DND-41 (cell line): Measurements from ENCODE around the gene CC2D1B.

Experiments
- ATAC-seq: fragments of 200-7000 bp; cut with Tn5 transposase; 3 replicates; pipeline ENCODE4 v1.9.1; 2021; ENCODE audit warnings: low read depth; ENCODE audit not compliant: insufficient read depth
- DNase-seq: peaks from one replicate; pipeline ENCODE4 v3.0.0-alpha.2; 2020
- H2AFZ ChIP-seq: 2 replicates; pipeline ENCODE4 v1.6.0; 2012; ENCODE audit warnings: low read depth, low read length
- H3K27ac ChIP-seq: 2 replicates; pipeline ENCODE4 v1.5.1; 2012; ENCODE audit warnings: low read length, inconsistent platforms
- H3K27me3 ChIP-seq: fragments of 200-600 bp; sonication (generic); 2 replicates; pipeline ENCODE4 v1.6.0; 2012; ENCODE audit warnings: low read length, mild to moderate bottlenecking, inconsistent platforms; ENCODE audit not compliant: insufficient read depth, poor library complexity
- H3K36me3 ChIP-seq: 2 replicates; pipeline ENCODE4 v1.5.1; 2012; ENCODE audit warnings: low read length, inconsistent platforms; ENCODE audit not compliant: insufficient read depth
- H3K4me1 ChIP-seq: 2 replicates; pipeline ENCODE4 v1.5.1; 2012; ENCODE audit warnings: mild to moderate bottlenecking, low read length; ENCODE audit not compliant: insufficient read depth
- H3K4me2 ChIP-seq: 2 replicates; pipeline ENCODE4 v1.6.0; 2012; ENCODE audit warnings: mild to moderate bottlenecking, moderate library complexity, low read length, inconsistent platforms; ENCODE audit not compliant: insufficient read depth
- H3K4me3 ChIP-seq, 2 experiments: fragments of 200-600 bp in 1 of 2; shearing (Covaris generic) in 1 of 2; 2 replicates each; pipeline ENCODE4 v1.5.1; 2012 to 2016; ENCODE audit warnings: inconsistent platforms in 2 of 2, low read length in 2 of 2, mild to moderate bottlenecking in 2 of 2, low read depth in 1 of 2, moderate library complexity in 1 of 2
- H3K79me2 ChIP-seq: 2 replicates; pipeline ENCODE4 v1.6.0; 2012; ENCODE audit warnings: low read length, inconsistent platforms; ENCODE audit not compliant: insufficient read depth
- H3K9ac ChIP-seq: 2 replicates; pipeline ENCODE4 v1.6.0; 2012; ENCODE audit warnings: low read depth, mild to moderate bottlenecking, inconsistent platforms, low read length, moderate library complexity
- H3K9me3 ChIP-seq: 2 replicates; pipeline ENCODE4 v1.5.1; 2012; ENCODE audit warnings: low read length, moderate library complexity, mild to moderate bottlenecking, inconsistent platforms; ENCODE audit not compliant: insufficient read depth, severe bottlenecking
- H4K20me1 ChIP-seq: 2 replicates; pipeline ENCODE4 v1.6.0; 2012; ENCODE audit warnings: low read length; ENCODE audit not compliant: insufficient read depth
- EZH2 ChIP-seq: IDR thresholded peaks from 3 replicates; pipeline ENCODE4 v1.6.1; 2012; ENCODE audit warnings: borderline replicate concordance, low read depth, mild to moderate bottlenecking, moderate library complexity, low read length, inconsistent platforms; ENCODE audit not compliant: severe bottlenecking
- TF ChIP-seq, protein P1 (sequence below): IDR thresholded peaks from 2 replicates; pipeline ENCODE4 v1.5.1; 2012; ENCODE audit warnings: borderline replicate concordance, low read length, moderate library complexity, mild to moderate bottlenecking; ENCODE audit not compliant: poor library complexity, severe bottlenecking; ENCODE audit errors: extremely low read depth

CC2D1B gene

GRCh38 chr1:52332411-52332810 lies 33.6 kb downstream of the CC2D1B start:
- peaks cover 31% of the 10 kb centered on the region for H3K36me3 ChIP-seq
- DNase-seq = no peak
- H3K9me3 ChIP-seq = no peaks in the 10 kb centered on the region
- no peak overlapping the region for H3K9ac ChIP-seq
- H3K4me3 ChIP-seq = no peak overlapping the region
- H2AFZ ChIP-seq = no peak overlapping the region
- H3K79me2 ChIP-seq = no peaks in the 10 kb centered on the region
- no peak overlapping the region for H3K27ac ChIP-seq
- no peak overlapping the region for H3K4me2 ChIP-seq
- H3K4me1 ChIP-seq = peaks cover 10% of the 10 kb centered on the region; the same call in 1 of the 2 replicates
- H3K27me3 ChIP-seq = no peaks in the 10 kb centered on the region
- no peaks in the 10 kb centered on the region for H4K20me1 ChIP-seq
- TF ChIP-seq, protein P1, sequence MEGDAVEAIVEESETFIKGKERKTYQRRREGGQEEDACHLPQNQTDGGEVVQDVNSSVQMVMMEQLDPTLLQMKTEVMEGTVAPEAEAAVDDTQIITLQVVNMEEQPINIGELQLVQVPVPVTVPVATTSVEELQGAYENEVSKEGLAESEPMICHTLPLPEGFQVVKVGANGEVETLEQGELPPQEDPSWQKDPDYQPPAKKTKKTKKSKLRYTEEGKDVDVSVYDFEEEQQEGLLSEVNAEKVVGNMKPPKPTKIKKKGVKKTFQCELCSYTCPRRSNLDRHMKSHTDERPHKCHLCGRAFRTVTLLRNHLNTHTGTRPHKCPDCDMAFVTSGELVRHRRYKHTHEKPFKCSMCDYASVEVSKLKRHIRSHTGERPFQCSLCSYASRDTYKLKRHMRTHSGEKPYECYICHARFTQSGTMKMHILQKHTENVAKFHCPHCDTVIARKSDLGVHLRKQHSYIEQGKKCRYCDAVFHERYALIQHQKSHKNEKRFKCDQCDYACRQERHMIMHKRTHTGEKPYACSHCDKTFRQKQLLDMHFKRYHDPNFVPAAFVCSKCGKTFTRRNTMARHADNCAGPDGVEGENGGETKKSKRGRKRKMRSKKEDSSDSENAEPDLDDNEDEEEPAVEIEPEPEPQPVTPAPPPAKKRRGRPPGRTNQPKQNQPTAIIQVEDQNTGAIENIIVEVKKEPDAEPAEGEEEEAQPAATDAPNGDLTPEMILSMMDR = no peak
- TF ChIP-seq EZH2 = no peak
- no peak for ATAC-seq

DNA sequence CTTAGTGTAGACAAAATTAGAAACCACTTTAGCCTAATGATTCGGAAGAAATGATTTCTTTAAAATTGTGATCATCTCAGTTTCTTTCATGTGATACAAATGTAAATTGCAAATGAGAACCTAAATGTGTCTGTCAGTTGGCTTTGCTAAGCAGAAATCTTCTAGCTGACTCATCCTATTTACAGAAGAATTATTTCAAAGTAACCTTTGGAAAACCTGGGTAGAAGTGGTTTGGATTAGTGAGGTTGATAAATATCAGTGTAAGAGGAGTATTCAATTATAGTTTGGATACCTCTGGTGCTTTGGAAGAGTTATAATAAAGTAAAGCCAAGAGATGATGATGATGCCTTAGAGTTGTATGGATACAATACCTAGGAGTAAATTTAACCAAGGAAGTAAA lies 37.4 kb downstream of the CC2D1B start:
- H4K20me1 ChIP-seq = no peaks in the 10 kb centered on the region
- DNase-seq (no peak), ATAC-seq (no peak)
- H3K4me3 ChIP-seq = no peak overlapping the region
- no peak overlapping the region for H3K4me2 ChIP-seq
- no peak overlapping the region for H3K27ac ChIP-seq
- H3K4me1 ChIP-seq = peaks cover 10% of the 10 kb centered on the region; the same call in 1 of the 2 replicates
- no peak overlapping the region for H2AFZ ChIP-seq
- no peak overlapping the region for H3K9ac ChIP-seq
- H3K79me2 ChIP-seq = no peaks in the 10 kb centered on the region
- TF ChIP-seq, protein P1 = no peak
- TF ChIP-seq EZH2 = no peak
- H3K9me3 ChIP-seq = no peaks in the 10 kb centered on the region
- peaks cover 8% of the 10 kb centered on the region; the same call in 1 of the 2 replicates for H3K36me3 ChIP-seq
- no peaks in the 10 kb centered on the region for H3K27me3 ChIP-seq

- no peaks in the 10 kb centered on the region for H3K36me3 ChIP-seq
- H3K9ac ChIP-seq = no peak overlapping the region
- no peak overlapping the region for H2AFZ ChIP-seq
- H3K79me2 ChIP-seq = no peaks in the 10 kb centered on the region
- no peaks in the 10 kb centered on the region for H3K27me3 ChIP-seq
- ATAC-seq (no peak), DNase-seq (no peak)
- H3K4me3 ChIP-seq = no peak overlapping the region
- no peaks in the 10 kb centered on the region for H4K20me1 ChIP-seq
- H3K4me1 ChIP-seq = peaks cover 10% of the 10 kb centered on the region; the same call in 1 of the 2 replicates
- TF ChIP-seq EZH2 = no peak
- TF ChIP-seq, protein P1 = no peak
- no peak overlapping the region for H3K4me2 ChIP-seq
- no peak overlapping the region for H3K27ac ChIP-seq
- no peaks in the 10 kb centered on the region for H3K9me3 ChIP-seq
Observed at GRCh38 chr1:52325786-52326185, 40.2 kb downstream of the CC2D1B start.

DNA sequence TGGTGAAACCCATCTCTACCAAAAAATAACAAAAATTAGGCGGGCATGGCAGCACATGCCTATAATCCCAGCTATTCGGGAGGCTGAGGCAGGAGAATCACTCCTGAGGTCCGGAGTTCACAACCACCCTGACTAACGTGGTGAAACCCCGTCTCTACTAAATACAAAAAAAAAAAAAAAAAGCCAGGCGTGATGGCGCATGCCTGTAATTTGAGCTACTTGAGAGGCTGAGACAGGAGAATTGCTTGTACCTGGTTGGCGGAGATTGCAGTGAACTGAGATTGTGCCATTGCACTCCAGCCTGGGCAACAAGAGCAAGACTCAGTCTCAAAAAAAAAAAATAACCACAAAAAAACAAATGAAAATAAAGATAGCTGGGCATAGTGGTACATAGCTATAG lies 42.3 kb downstream of the CC2D1B start:
- no peaks in the 10 kb centered on the region for H3K9me3 ChIP-seq
- no peak overlapping the region for H3K4me3 ChIP-seq
- no peaks in the 10 kb centered on the region for H3K79me2 ChIP-seq
- H3K9ac ChIP-seq = no peak overlapping the region
- DNase-seq (no peak), ATAC-seq (no peak)
- H3K27me3 ChIP-seq = no peaks in the 10 kb centered on the region
- H3K36me3 ChIP-seq = peaks cover 2% of the 10 kb centered on the region; the same call in 1 of the 2 replicates
- no peaks in the 10 kb centered on the region for H4K20me1 ChIP-seq
- no peaks in the 10 kb centered on the region for H3K4me1 ChIP-seq
- no peak for TF ChIP-seq EZH2
- TF ChIP-seq, protein P1 = no peak
- H2AFZ ChIP-seq = no peak overlapping the region
- H3K27ac ChIP-seq = no peak overlapping the region
- H3K4me2 ChIP-seq = no peak overlapping the region
